ENCODE data around the gene GORASP1.

- TF ChIP-seq POLR2A (IDR thresholded peaks at IDR 0.05) (no peak), CTCF (IDR thresholded peaks at IDR 0.05) (no peak)
These were observed 27.9 kb downstream of the GORASP1 start for GRCh38 chr3:39079530-39079929.

Measured in uterus (tissue), 2 donors.